NCI-H1436 (cell line): ENCODE measurements around the gene SLC16A6.
A peak's percentile ranks its signal among the peaks of the same experiment; 100 is the strongest.
"Not testable (repeated sequence)": the region's sequence is repeated elsewhere in the genome, so short reads cannot be mapped to it uniquely, and the experiment has no call there.

Source experiments
- DNase-seq: peaks from one replicate; lab custom pipeline; 2025; lab: John Stamatoyannopoulos, UW

SLC16A6 gene

DNA sequence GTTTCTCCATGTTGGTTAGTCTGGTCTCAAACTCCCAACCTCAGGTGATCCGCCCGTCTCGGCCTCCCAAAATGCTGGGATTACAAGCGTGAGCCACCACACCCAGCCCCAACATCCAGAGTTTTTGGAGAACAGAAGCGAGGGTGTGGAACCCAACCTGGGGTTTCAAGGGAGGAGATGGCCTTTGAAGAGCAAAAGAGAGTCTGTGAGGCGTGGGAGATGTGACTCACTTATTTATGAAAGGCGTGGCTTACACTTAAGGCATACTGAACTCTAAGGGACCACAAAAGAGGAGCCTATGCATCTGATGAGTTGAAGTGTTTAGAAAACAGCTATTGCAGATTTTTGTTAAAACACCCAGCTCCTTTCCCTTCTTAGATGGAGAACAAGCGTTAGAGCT, 19.2 kb upstream of the SLC16A6 start:
- DNase-seq = no peak

DNA sequence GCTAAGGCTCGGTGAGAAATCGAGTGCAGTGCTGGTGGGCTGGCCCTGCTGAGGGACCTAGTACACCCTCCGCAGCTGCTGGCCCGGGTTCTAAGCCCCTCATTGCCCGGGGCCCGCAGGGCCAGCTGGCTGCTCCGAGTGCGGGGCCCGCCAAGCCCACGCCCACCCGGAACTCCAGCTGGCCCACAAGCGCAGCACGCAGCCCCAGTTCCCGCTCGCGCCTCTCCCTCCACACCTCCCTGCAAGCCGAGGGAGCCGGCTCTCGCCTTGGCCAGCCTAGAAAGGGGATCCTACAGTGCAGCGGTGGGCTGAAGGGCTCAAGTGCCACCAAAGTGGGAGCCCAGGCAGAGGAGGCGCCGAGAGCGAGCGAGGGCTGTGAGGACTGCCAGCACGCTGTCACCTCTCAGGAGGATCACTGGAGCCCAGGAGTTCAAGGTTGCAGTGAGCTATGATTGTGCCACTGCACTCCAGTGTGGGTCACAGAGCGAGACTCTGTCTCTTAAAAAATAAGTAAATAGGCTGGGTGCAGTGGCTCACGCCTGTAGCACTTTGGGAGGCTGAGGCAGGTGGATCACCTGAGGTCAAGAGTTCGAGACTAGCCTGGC, 18.2 kb upstream of the SLC16A6 start:
- not testable (repeated sequence) for DNase-seq

DNA sequence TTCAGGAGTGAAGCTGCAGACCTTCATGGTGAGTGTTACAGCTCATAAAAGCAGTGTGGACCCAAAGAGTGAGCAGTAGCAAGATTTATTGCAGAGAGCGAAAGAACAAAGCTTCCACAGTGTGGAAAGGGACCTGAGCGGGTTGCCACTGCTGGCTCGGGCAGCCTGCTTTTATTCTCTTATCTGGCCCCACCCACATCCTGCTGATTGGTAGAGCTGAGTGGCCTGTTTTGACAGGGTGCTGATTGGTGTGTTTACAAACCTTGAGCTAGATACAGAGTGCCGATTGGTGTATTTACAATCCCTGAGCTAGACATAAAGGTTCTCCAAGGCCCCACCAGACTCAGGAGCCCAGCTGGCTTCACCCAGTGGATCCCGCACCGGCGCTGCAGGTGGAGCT, 17.6 kb upstream of the SLC16A6 start:
- not testable (repeated sequence) for DNase-seq

DNA sequence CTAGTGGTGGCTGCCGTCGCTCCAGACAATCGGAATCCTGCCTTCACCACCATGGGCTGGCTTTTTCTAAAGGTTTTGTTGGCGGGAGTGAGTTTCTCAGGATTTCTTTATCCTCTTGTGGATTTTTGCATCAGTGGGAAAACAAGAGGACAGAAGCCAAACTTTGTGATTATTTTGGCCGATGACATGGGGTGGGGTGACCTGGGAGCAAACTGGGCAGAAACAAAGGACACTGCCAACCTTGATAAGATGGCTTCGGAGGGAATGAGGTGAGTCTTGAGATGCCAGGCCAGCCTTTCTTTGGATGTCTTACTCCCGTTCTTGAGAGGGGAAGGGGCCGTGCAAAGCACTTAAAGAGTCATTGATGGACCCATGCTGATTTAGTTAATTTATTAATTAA, 16.5 kb upstream of the SLC16A6 start:
- no peak for DNase-seq

DNA sequence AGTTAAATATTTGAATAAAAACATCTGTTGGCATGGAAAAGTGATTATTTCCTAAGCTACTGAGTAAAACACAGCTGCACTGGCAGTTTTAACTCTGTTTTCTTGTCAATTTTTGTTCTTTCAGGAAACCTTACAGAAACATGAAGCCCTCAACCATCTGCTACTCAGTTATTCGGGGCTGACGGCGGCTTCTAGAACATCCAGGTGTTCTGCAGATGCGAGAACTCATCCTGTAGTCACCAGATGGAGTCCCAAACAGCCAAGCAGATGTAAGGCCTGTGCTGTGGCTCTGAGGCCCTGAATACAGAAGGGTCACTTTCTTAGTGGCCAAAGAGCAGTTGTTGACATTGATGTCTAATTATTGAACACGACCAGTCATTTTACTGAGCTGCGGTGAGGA, 15.9 kb upstream of the SLC16A6 start:
- DNase-seq = no peak

DNA sequence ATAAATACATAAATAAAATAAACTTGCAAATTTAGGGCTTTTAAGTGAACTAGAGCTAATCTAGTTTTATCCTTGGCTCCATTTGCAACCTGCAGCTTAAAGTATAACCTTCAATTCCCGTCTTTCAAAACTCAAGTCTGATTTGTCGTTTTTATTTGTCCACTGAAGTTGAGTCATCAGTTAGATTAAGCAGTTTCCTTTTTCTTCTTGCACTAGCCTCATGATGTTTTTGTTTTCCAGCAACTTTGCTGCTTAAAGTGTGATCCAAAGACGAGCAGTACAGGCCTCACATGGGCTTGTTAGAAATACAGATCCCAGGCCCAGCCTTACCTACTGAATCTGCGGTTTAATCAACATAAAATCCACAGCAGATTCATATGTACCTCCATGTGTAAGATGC, 14.2 kb upstream of the SLC16A6 start:
- DNase-seq = no peak

DNA sequence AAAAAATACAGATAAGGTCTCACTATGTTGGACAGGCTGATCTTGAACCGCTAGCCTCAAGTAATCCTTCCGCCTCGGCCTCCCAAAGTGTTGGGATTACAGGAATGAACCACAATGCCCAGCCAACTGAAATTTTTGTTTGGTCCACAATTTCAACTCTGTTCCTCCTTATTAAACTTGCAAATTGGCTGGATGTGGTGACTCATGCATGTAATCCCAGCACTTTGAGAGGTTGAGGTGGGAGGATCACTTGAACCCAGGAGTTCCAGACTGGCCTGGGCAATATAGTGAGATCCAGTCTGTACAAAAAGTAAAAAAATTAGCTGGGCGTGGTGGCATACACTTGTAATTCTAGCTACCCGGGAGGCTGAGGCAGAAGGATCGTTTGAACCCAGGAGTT, 13.8 kb upstream of the SLC16A6 start:
- DNase-seq = no peak

DNA sequence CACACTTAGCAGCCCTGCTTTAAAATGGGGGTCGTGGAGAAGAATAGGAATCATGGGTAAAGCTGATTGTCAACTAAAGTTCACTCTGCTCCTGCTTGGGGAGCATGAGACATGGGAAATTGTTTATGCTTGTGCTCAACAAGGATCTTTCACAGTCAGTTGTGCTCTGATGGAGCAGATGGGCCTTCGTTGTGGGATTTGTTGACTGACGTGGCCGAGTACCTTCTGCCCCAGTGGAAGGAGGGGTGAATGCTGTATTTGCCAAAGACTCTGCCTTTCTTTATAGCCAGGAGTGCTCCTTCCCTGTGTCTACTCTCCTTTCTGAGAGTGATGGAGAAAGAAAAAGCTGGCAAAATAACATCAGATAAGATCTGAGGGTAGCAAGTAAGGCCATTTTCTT, 11.7 kb upstream of the SLC16A6 start:
- DNase-seq = no peak

DNA sequence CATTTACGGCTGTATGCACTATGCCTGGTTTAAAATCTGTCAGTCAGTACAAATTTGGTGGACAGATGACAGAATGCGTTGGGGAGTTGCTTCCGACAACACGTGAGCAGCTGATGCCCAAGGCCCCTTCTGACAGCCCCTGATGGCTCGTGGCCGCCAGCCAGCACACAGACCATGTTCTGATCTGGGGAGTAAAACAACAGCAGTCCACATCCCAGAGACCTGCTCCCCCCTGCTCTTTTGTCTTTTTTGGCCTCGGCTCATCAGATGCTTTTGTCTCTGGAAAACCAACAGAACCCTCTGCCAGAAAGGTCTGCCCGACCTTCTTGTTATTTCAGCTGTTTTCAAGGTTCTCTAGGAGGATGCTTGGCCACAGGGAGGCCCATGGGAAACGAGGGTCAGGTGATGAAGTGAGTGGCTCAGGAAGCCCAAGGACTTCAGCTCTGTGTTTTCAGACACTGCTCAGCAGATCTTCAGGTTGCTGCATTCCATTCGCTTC, 11.2 kb upstream of the SLC16A6 start:
- DNase-seq = no peak

DNA sequence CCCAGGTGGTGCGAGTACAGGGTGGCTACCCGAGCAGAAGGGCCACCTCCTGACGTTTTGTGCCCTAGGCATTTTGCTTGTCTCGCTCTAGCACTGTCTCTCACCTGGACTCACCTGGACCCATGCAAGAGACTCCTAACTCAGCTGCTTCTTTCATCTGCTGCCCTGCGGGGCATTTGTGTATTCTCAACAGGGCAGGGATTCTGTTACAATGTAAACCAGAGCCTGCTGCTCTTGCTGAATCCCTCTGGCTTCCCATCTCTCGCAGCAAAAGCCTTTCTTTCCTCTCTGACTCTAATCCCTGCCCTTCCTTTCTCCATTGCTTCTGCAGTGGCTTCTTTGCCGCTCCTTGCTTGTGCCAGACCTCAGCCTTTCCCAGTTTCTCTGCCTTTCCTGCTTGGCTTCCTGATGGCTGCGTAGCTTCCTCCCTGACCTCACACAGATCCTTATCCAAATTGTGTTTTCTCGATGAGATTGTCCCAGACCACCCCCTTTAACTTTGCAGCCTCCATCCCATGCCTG, 10.6 kb upstream of the SLC16A6 start:
- DNase-seq = no peak

DNA sequence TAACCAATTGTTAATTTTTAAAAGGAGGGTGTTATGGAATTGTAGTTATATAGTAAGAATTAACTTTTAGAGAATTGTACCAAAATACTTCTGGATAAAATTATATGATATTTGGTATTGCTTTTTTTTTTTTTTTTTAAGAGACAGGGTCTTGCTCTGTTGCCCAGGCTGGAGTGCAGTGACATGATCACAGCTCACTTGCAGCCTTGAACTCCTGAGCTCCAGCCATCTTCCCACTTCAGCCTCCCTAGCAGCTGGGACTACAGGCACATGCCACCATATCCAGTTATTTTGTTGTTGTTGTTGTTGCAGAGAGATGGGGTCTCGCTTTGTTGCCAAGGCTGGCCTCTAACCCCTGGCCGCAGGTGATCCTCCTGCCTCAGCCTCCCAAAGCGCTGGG, 8.9 kb upstream of the SLC16A6 start:
- DNase-seq = no peak

DNA sequence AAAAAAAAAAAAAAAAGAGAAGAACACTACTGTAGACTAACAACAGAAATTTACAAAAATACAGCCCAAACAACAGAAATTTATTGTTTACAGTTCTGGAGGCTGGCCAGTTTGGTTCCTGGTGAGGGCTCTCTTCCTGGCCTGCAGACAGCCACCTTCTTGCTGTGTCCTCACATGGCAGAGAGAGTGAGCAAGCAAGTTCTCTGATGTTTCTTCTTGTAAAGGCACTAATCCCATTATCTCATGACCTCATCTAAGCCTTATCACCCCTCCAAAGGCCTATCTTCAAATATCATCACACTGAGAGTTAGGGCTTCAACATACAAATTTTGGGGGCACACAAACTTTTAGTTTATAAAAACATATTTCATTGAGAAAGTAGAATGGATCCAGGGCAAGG, 7.7 kb upstream of the SLC16A6 start:
- DNase-seq = no peak

DNA sequence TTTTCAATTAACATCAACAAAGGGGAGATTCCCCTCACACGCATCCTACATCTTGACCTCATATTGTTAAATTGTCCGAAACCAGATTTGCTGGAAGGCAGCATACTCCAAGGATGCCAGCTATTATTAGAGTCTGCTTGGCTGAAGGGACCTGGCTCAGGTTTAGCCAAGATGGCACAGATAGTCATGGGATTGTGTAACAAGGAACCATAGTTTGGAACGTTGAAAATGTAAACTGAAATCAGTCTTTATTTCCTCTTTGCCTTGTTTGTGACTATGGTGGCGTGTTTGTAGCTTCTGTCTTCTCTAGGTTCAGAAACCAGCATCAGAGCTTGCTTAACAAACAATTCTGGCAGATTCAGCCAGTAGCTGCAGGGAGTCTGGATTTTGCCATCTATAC, 6.3 kb upstream of the SLC16A6 start:
- no peak for DNase-seq

DNA sequence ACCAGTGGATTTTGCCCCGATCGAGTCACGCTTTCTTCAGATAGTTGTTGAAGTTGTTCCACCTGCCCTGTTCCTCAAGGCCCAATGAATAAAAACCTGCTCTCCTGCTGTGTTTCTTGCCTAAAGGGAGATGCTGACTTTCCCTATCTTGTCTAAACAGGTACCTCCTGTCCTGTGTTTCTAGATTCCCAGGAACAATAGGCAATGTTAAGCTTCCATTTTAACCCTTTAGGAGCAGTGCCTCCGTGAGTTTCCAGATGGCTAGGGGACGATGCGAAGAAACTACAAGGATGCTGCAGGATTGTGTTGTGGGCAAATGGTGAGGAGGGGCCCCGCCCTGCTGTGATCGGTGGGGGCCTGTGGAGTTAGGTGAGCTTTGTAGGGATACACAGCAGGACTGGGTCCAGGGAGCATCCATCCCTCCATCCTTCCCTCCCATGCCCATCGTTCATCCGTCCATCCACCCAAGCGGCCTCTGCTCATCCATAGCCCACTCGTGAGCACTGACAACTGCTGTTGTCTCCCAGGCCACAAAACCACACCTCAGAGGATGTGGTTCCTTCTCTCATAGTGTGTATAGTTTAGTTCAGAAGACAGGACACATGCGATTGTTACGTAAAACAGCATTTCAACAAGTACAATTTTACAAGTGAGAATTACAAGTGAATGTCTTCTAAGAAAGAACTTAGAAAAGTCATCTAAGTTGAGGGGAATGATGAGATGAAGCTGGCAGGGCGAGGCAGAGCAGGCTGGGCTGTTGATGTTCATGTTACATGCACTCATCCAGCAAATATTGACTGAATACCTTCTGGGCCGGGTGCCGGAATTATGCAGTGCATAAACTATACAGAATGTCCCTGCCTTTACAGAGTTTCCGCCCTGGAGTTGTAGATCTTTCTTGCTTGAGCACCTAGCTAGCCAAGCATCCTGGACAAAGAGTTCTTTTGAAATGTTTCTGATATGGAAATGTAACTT, 5.6 kb upstream of the SLC16A6 start:
- no peak for DNase-seq

DNA sequence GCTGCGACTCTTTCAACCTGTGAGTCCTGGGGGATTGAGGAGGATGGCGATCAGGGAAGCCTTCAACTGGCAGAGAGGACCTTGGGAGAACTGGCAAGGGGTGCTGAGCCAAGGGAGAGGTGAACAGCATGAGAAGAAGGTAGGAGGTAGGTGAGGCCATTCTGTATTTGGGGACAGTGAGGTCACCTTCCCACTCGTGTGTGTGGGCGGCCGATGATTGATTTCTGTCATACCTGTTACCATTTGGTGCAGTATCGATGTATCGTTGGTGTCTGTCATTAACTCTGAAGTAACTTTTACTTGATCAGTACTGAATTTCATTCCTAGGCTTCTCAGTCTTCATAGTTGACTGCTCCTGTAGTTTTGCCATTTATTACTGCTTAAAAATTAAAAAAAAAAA, 4.2 kb upstream of the SLC16A6 start:
- DNase-seq = no peak

DNA sequence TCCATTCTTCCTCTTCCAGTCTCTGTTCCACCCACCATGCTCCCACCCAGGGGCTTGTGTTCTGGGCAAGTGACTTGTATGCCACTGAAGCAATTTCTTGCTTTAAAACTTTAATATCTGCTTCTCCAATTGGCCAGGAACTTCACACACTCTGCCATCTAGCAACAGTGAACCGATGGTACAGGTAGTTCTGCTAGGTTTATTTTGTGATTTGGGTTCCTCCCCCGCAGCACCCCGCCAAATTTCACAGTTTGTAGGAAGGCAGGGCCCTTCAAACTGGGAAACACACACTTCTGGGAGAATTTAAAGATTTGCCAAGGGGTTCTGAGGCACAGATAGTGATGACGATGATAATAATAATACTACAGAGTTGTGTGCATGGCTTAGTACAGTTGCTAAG, 3.7 kb upstream of the SLC16A6 start:
- no peak for DNase-seq

DNA sequence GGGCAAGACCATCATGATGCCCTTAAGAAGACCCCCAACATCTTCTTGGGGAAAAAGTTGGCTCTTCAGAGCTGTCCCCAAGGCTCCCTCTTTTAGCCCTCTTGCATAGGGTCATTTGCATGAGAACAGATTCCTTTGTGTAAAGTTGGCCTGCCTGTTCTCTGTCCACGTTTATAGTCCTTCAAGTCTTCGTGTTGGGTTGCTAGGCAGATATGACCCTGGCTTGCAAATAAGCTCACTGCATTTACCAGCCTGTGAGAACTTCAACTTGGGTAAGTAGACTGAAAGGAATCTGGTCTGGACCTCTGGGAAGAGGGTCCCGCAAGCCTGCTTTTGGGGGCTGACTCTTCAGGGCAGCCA, 3.2 kb upstream of the SLC16A6 start:
- no peak for DNase-seq

DNA sequence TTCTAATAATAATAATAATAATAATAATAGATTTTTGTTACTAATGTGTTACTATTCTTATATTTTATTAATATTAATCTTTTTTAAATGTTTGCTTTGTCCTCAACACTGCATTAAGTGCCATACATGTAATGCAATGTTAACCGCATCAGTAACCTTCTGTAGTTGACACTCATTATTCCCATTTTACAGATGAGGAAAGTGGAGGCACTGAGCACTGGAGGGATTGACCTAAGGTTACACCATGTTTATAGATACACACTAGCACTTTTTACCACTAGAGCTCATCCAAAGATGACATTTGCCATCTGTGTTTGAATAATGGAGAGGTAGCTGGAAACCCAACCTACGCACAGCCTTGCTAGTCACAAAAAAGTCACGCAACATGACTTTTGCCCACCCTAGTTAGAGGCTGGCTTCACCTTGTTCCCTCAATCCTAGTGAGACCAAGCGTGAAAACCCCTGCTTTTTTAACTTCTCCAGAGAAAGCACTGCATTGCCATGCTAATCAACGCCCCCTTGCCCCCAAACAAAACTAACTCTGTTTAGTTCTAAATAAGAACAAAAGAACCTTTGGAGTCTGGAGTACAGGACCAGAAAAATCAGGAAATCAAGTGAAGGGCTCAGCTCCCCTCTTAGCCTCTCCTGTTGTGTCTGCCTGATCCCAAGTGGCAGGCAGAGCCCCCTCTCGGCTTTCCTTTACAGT, 2.7 kb upstream of the SLC16A6 start:
- DNase-seq = no peak

DNA sequence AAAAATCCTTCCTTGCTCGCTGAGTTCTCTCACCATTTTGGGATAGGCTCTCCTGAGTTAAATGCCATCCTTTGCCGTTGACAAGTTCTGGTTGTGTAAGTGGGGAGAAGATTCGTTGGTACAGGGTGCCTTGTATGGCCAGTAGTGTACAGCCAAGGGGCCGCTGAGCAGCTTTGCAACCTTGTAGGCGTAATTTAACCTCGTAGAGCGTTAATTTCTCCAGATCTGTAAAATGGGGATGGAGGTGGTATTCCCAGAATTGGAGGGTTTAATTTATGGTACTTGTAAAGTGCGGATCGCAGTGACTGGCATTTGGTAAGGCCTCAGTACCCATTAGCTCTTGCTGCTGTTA, 1.7 kb upstream of the SLC16A6 start:
- no peak for DNase-seq

DNA sequence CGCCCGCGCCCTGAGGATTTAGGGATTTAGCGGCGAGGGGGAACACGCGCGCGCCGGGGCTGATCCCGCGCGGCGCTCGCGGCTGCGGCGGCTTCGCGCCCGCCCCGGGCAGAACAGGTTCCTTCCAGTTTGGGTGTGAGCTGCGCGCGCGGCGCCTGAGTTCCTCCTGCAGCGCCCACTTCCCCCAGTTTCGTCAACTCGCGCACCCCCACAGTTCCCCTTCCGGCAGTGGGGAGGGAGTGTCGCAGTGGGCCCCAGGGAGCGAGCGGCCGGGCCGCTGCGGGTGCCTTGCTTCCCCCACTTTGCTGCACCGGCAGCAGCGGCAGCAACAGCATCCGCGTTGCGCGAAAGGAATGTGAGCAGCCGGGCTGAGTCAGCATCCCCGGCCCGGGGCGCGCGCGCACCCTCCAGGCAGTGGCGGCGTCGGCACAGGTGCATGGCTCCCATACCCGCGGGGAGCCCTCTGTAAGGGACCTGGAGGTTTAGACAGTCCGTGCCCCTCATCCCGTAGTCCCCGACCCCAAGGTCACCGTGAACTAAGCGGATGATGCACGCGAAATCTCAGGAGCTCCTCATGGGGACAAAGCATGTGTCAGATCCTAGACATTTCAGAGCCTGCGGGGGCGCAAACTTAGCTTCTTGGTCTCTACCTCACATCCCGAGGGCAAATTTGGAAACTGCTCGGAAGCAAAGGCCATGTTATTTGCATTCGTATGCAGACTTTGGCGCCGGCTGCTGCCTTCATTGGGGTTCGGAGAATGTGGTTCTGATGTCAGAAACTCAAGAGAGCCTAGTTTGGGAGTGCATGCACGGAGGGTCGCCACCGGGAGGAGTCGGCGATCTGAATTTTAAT, 1.1 kb upstream of the SLC16A6 start:
- DNase-seq = peak; percentile 58

DNA sequence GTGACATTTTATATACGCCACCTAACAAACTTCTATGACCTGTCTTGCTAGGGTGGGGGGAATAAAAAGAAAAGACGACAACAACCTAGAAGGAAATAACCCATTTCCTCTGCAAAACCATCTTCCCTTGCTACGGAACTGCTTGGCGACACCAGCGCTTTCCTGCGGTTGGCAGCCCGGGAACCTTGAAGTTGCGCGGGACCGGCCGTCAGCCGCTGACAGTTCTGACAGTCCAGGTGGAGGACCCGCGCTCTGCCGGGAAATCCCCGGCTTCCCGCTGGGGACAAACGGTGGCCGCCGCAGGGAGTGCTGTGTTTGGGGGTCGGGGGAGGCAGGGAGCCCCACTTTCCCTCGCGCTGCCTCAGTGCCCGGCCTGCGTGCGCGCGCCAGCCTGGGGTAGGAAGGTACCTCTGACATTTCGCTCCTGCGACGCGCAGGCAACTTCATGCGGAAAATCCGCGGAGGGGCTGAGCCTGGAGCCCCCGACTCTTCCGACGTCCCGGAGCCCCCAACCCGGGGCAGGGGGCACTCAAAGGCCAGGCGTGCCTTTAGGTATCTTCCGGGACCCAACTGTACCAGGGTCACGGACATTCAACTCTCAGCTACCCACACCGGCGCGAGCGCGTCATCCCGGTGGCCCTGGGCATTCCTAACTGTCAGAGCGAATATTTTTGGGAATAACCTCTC, 516 bp downstream of the SLC16A6 start:
- no peak for DNase-seq
